Heart left ventricle (tissue), 16 donors: ENCODE data around the gene DCAKD. TPM values are rescaled to one million over a fixed set of nuclear protein-coding genes. Genes with fewer than 3 reads are reported as not detected.
A peak's percentile ranks its signal among the peaks of the same experiment; 100 is the strongest.

ENCODE experiments used
- ATAC-seq, 4 donors: fragments of 200-7000 bp; cut with Tn5 transposase; one replicate each; pipeline ENCODE4 v1.9.1; 2020 to 2022; ENCODE audit warnings: moderate library complexity in 4 of 4, mild to moderate bottlenecking in 3 of 4, moderate number of reproducible peaks in 1 of 4
- DNase-seq, 5 donors: peaks; one replicate each; pipeline ENCODE4 v3.0.0-alpha.2; 2020
- H3K27ac ChIP-seq, 12 donors: fragments of 200-600 bp; sonication (generic) in 4 of 12; one replicate each; pipeline versions ENCODE4 v1.5.0 to v1.8.0; 2016 to 2022; ENCODE audit warnings: mild to moderate bottlenecking in 2 of 12
- H3K27me3 ChIP-seq, 9 donors: fragments of 200-600 bp; sonication (generic) in 2 of 9; one replicate each; pipeline versions ENCODE4 v1.5.1 to v1.8.0; 2016 to 2022; ENCODE audit warnings: mild to moderate bottlenecking in 3 of 9
- H3K36me3 ChIP-seq, 9 donors: fragments of 200-600 bp; sonication (generic) in 2 of 9; one replicate each; pipeline versions ENCODE4 v1.5.0 to v1.8.0; 2018 to 2022; ENCODE audit warnings: mild to moderate bottlenecking in 2 of 9
- H3K4me1 ChIP-seq, 12 donors: fragments of 200-600 bp; sonication (generic) in 4 of 12; one replicate each; pipeline versions ENCODE4 v1.5.0 to v1.8.0; 2016 to 2022; ENCODE audit warnings: mild to moderate bottlenecking in 3 of 12
- H3K4me3 ChIP-seq, 12 donors: fragments of 200-600 bp; sonication (generic) in 4 of 12; one replicate each; pipeline versions ENCODE4 v1.5.0 to v1.8.0; 2017 to 2022; ENCODE audit warnings: mild to moderate bottlenecking in 9 of 12, moderate library complexity in 4 of 12
- H3K9me3 ChIP-seq, 12 donors: fragments of 200-600 bp; sonication (generic) in 4 of 12; one replicate each; pipeline versions ENCODE4 v1.5.0 to v1.8.0; 2016 to 2022; ENCODE audit warnings: mild to moderate bottlenecking in 1 of 12
- CTCF ChIP-seq, 12 donors: fragments of 200-600 bp; sonication (generic) in 4 of 12; IDR thresholded peaks; one replicate each; pipeline versions ENCODE4 v1.5.0 to v1.8.0; 2018 to 2022; ENCODE audit warnings: antibody characterized with exemption in 12 of 12, mild to moderate bottlenecking in 5 of 12
- POLR2A ChIP-seq, 2 donors: fragments of 450-650 bp; IDR thresholded peaks; one replicate each; pipeline ENCODE4 v1.6.1; 2017; ENCODE audit warnings: antibody characterized with exemption in 2 of 2, mild to moderate bottlenecking in 2 of 2, moderate library complexity in 2 of 2
- WGBS, 4 donors: extraction: QIAGEN DNeasy Blood & Tissue Kit in 2 of 4; methylation state at CpG; one replicate each; pipeline versions ENCODE4 v1.1.5 to v1.1.7; 2013 to 2018; 5-methylcytosine and 5-hydroxymethylcytosine counted together
- intact Hi-C, 10 donors: fragments of 100-400 bp; cut with DNase I; formaldehyde crosslinking; loops; one replicate each; pipeline versions ENCODE4 v1.11.1 to v1.14.2; 2022
- polyA plus RNA-seq, 2 donors: library from polyadenylated mRNA; stranded (reverse); fragments of 200-250 nt; gene quantifications; one replicate each; pipeline ENCODE4 v1.2.3, GENCODE V29; 2013
- total RNA-seq, 9 donors: library from RNA; depleted of rRNA in 2 of 9; stranded (reverse); fragments of >200 nt in 2 of 9; fragmentation: NEBNext Ultra II Directional in 3 of 9; extraction: Animal tissue kit (Norgen Biotek cat#: 25700) in 3 of 9; gene quantifications; one replicate each; pipeline versions ENCODE4 v1.1.0 to v1.2.4, GENCODE V29; 2016 to 2023
- donor health status: ischemic (EF 13 %, LVEDD 7.1; RV severe dilation, severe dysfunction).
- donor health status: healthy with polysubstance abuse.
- donor health status: DM: no; HTN: yes; CAD: no.
- donor health status: DM: no; HTN: no; CAD: no.
- donor health status: ischemic (EF 25% LVEDD 6.9; RV normal size, moderate dysfunction).
- donor health status: ischemic (EF 25% LVEDD 5.7; RV mildly dilated, moderate dysfunction).
- donor health status: healthy.
- donor health status: DM: yes; HTN: yes; CAD: no.
- donor health status: ischemic (EF 35%, LVEDD 5.7; RV mildly dilated, moderate dysfunction).
- donor health status: nonischemic (EF 11% LVEDD 7.7; RV severe dilation, severe dysfunction).
- donor health status: DM: yes; HTN: yes; CAD: no.
- donor health status: PGD.
- donor health status: ischemic (EF 29% LVEDD 5.4; RV normal size, mild dysfunction).
- donor health status: nonischemic (EF 23%, LVEDD 6.1; RV moderate dilation, normal function).

Gene DCAKD
- total and polyA plus RNA-seq, 11 donors, result 15.3 to 60.9 (median 32.4) TPM

GRCh38 chr17:45022288-45022648, 29.2 kb downstream of the DCAKD start:
- no peak for DNase-seq
- H3K4me3 ChIP-seq, result peak overlapping the region in 6 of 12 donors; percentile 41 to 68 (median 56)
- peak overlapping the region in 9 of 12 donors; percentile 29 to 79 (median 68) for H3K27ac ChIP-seq
- peaks cover 0 to 46% (median 31%) of the 10 kb centered on the region in 12 donors for H3K4me1 ChIP-seq
- peaks cover 0 to 11% (median 8%) of the 10 kb centered on the region in 9 donors for H3K36me3 ChIP-seq
- no peaks in the 10 kb centered on the region for H3K9me3 ChIP-seq
- H3K27me3 ChIP-seq, result peaks cover 0 to 27% (median 0%) of the 10 kb centered on the region in 9 donors
- intact Hi-C loops, result loop anchor here in 9 of 10 donors (1.0 to 10.0 kb wide), 11 partner anchors 70 to 250 kb away; partner anchors contain the start of gene PLCD3 (in 1 of the 9)
- WGBS, 4 donors, result 56 to 83% (median 66%) methylated on average over 7 to 8 of the region's 8 CpGs
- TF ChIP-seq POLR2A (IDR thresholded peaks at IDR 0.05) (no peak), CTCF (IDR thresholded peaks at IDR 0.05) (peak in 2 of 12 donors; percentile 8 to 19)
- peak in 1 of 4 donors; percentile 4 for ATAC-seq

GRCh38 chr17:45021607-45022287, 29.7 kb downstream of the DCAKD start:
- peak; percentile 67 to 87 (median 73) for DNase-seq

GRCh38 chr17:45020354-45021138, 30.9 kb downstream of the DCAKD start:
- intact Hi-C loops, result loop anchor here (1.0 to 10.0 kb wide), 11 partner anchors 72 to 248 kb away; partner anchors contain the start of gene KIF18B (in 1 of the 10)
- H3K36me3 ChIP-seq, result peaks cover 0 to 4% (median 0%) of the 10 kb centered on the region in 9 donors
- 43 to 62% (median 51%) methylated on average over 11 to 17 of the region's 17 CpGs for WGBS, 4 donors
- H3K4me3 ChIP-seq, result peak overlapping the region in 1 of 12 donors; percentile 62
- peak overlapping the region in 3 of 12 donors; percentile 68 to 79 (median 74) for H3K27ac ChIP-seq
- no peaks in the 10 kb centered on the region for H3K9me3 ChIP-seq
- H3K4me1 ChIP-seq, result peaks cover 0 to 46% (median 31%) of the 10 kb centered on the region in 12 donors
- peaks cover 0 to 27% (median 0%) of the 10 kb centered on the region in 9 donors for H3K27me3 ChIP-seq
- peak in 1 of 5 donors; percentile 40 for DNase-seq
- TF ChIP-seq POLR2A (IDR thresholded peaks at IDR 0.05), result no peak
- no peak for TF ChIP-seq CTCF (IDR thresholded peaks at IDR 0.05)
- ATAC-seq, result peak in 1 of 4 donors; percentile 31

More at GRCh38 chr17:45021607-45022287, 29.7 kb downstream of the DCAKD start:
- 2 to 5% (median 5%) methylated on average over 23 to 57 of the region's 57 CpGs; no CpG with 5 or more reads in 1 of the 4 donors for WGBS, 4 donors
- Histone ChIP-seq H3K4me3 (peak overlapping the region in 11 of 12 donors; percentile 29 to 68 (median 46)), H3K4me1 (peaks cover 0 to 46% (median 31%) of the 10 kb centered on the region in 12 donors), H3K9me3 (no peaks in the 10 kb centered on the region), H3K27ac (peak overlapping the region in 11 of 12 donors; percentile 1 to 79 (median 68)), H3K27me3 (peaks cover 0 to 27% (median 0%) of the 10 kb centered on the region in 9 donors), H3K36me3 (peaks cover 0 to 7% (median 5%) of the 10 kb centered on the region in 9 donors)
- TF ChIP-seq CTCF (IDR thresholded peaks at IDR 0.05) (peak; percentile 67 to 98 (median 96)), POLR2A (IDR thresholded peaks at IDR 0.05) (peak in 1 of 2 donors; percentile 14)
- intact Hi-C loops, result loop anchor here (1.0 to 10.0 kb wide), 14 partner anchors 71 to 249 kb away; partner anchors contain the start of genes KIF18B (in 1 of the 10) and PLCD3 (in 1 of the 10)
- ATAC-seq, result peak in 3 of 4 donors; percentile 80 to 82 (median 82)
